Measurements from ENCODE around the gene TTLL8.

The TTLL8 gene

DNA sequence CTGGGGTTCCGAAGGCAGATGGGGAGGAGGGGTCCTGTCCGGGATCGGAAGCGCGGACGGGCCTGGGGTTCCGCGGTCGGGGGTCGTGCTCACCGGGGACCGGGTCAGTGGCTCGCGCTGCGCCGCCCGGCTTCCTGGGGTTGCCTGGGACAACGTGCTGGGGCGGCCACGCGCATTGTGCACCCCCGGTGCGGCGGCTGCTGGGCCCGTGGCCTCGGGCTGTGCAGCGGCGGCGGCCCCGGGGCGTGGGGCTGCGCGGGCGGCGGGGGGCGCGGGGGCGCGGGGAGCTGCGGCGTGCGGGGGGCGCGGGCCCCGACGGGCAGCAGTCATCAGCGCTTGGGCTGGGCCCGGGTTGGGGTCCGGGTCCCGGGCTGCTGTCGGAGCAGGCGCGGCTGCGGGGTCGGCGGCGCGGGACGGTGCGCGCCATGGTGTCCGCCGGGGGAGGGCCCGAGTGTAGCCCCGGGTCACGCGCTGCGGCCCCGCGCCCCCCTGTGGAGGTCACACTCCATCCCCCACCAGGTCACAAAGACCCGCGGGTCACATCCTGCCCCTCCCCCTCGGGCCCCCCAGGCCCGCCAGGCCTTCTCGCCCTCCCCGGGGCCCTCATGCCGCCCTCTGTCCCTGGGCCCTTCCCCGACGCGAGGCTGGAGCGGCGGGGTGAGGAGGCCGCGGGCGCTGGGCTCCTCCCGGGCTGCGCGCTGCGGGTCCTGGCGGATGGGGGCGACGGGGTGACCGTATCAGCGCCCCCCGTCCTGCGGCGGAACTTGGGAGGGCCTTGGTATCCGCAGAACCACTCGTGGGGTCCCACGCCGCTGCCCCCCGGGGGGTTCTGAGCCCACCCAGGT lies at the start of gene TTLL8:
Gene TTLL8, minus strand, starts transcription at position 238 of the 845 bp plus-strand sequence.
- H3K27me3 ChIP-seq (replicated peaks) = peaks cover 11% of the 10 kb centered on the region
- no peak for DNase-seq
- in situ Hi-C loops (cut with HindIII; ENCODE audit: low pct_ligation_motif_present, low sequenced_read_pairs) = no loop called here

GRCh38 chr22:50107529-50107928 lies 49.4 kb upstream of the TTLL8 start:
- in situ Hi-C loops (cut with HindIII; ENCODE audit: low pct_ligation_motif_present, low sequenced_read_pairs) = no loop called here
- Histone ChIP-seq H3K4me3 (ENCODE audit: low read depth, low read length) (no peak overlapping the region), H3K36me3 (replicated peaks) (no peaks in the 10 kb centered on the region), H3K27ac (no peak overlapping the region), H3K27me3 (replicated peaks) (no peaks in the 10 kb centered on the region)
- DNase-seq = no peak
- TF ChIP-seq, protein P1, sequence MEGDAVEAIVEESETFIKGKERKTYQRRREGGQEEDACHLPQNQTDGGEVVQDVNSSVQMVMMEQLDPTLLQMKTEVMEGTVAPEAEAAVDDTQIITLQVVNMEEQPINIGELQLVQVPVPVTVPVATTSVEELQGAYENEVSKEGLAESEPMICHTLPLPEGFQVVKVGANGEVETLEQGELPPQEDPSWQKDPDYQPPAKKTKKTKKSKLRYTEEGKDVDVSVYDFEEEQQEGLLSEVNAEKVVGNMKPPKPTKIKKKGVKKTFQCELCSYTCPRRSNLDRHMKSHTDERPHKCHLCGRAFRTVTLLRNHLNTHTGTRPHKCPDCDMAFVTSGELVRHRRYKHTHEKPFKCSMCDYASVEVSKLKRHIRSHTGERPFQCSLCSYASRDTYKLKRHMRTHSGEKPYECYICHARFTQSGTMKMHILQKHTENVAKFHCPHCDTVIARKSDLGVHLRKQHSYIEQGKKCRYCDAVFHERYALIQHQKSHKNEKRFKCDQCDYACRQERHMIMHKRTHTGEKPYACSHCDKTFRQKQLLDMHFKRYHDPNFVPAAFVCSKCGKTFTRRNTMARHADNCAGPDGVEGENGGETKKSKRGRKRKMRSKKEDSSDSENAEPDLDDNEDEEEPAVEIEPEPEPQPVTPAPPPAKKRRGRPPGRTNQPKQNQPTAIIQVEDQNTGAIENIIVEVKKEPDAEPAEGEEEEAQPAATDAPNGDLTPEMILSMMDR (IDR thresholded peaks at IDR 0.05; ENCODE audit: low read depth, low read length, missing control alignments) = no peak

More for the DNA sequence above, at the start of gene TTLL8:
- Histone ChIP-seq H3K27ac (no peak within 1 kb of the TSS), H3K36me3 (replicated peaks) (no peaks in the 10 kb centered on the region), H3K4me3 (ENCODE audit: low read depth, low read length) (no peak within 1 kb of the TSS)
- TF ChIP-seq, protein P1 (IDR thresholded peaks at IDR 0.05; ENCODE audit: low read depth, low read length, missing control alignments) = no peak

DNA sequence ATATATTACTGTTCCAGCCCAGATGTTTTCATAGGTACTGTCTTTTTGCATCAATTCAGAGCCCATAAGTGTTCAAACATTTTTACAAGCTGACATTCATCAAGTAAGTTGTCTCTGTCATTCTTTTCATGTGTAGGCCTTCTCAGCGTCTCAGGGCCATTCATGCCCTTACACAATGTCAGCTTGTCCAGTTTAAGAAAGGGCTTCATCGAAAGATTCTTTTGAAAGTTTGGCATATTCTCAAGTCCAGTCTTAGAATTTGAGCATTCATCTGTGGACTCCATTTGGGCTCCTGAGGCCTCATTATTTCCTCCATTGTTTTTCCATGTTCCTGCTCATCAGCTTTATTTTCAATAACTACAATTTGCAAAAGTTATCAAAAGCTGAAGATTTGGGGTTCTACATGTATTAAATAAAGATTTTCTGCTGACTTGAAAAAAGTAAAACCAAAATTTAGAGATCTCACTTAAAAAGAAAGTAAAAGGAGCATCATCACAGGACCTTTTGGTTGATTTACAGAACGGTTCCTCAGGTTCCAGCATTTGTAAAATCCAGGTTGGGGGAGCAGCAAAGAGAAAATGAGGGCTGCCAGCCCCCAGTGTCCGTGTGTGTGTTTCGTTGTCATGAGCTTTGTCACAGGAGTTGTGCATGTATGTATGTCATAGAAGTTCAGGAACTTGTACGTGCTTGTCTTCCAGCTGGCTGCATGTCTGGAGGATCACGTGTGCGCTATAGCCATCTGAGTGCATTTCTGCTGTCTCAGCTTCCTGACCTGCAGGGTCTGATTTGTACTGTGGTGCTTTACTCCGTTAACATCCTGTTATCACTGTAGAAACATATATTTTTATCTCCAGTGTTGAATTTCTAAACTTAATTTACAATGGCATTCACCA lies 47.4 kb upstream of the TTLL8 start:
- Histone ChIP-seq H3K36me3 (replicated peaks) (no peaks in the 10 kb centered on the region), H3K27me3 (replicated peaks) (no peaks in the 10 kb centered on the region), H3K4me3 (ENCODE audit: low read depth, low read length) (no peak overlapping the region), H3K27ac (no peak overlapping the region)
- in situ Hi-C loops (cut with HindIII; ENCODE audit: low pct_ligation_motif_present, low sequenced_read_pairs) = no loop called here
- TF ChIP-seq, protein P1 (IDR thresholded peaks at IDR 0.05; ENCODE audit: low read depth, low read length, missing control alignments) = no peak
- peak; percentile 40 for DNase-seq

DNA sequence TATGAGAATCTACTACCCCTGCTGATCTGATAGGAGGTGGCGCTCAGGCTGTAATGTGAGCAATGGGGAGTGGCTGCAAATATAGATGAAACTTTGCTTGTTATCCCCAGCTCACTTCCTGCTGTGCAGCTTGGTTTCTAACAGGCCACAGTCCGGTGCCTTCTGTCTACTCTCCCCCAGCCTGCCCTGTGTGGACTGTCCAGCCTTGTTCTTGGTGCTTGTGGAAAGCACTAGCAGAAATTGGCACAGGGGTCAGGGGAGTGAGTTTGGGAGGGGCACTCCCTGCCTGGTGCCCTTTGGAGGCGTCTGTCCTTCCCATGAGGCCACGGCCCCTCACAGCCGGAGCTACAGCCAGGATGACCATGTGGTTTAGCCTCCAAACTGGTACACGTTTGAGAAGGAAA lies 46.0 kb upstream of the TTLL8 start:
- H3K4me3 ChIP-seq (ENCODE audit: low read depth, low read length) = no peak overlapping the region
- in situ Hi-C loops (cut with HindIII; ENCODE audit: low pct_ligation_motif_present, low sequenced_read_pairs) = no loop called here
- TF ChIP-seq, protein P1 (IDR thresholded peaks at IDR 0.05; ENCODE audit: low read depth, low read length, missing control alignments) = no peak
- no peak overlapping the region for H3K27ac ChIP-seq
- no peaks in the 10 kb centered on the region for H3K27me3 ChIP-seq (replicated peaks)
- H3K36me3 ChIP-seq (replicated peaks) = no peaks in the 10 kb centered on the region
- no peak for DNase-seq

DNA sequence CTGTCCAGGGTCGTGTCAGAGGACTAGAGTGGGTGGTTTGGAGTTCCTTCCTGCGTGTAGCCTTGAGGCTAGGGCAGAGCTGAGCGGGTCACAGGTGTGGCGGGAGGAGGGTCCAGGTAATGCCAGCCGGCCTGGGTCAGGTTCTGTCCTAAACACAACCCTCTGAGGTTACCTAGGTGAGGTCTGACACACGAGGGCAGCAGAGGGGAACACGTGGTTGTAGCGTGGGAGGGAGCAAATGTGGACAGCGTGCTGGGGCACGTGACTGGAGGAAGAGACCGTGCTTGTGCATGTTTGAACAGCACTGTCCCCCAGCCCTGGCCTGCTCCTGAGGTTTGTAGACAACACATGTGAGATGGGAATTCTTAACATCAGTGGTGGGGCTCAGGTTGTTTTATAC lies 44.8 kb upstream of the TTLL8 start:
- Histone ChIP-seq H3K36me3 (replicated peaks) (no peaks in the 10 kb centered on the region), H3K4me3 (ENCODE audit: low read depth, low read length) (no peak overlapping the region), H3K27ac (no peak overlapping the region), H3K27me3 (replicated peaks) (no peaks in the 10 kb centered on the region)
- no peak for DNase-seq
- in situ Hi-C loops (cut with HindIII; ENCODE audit: low pct_ligation_motif_present, low sequenced_read_pairs) = no loop called here
- TF ChIP-seq, protein P1 (IDR thresholded peaks at IDR 0.05; ENCODE audit: low read depth, low read length, missing control alignments) = no peak
